ENCODE results near the gene RAI1. TPM values are rescaled to one million over a fixed set of nuclear protein-coding genes. Genes with fewer than 3 reads are reported as not detected.

Gene RAI1
- total RNA-seq, 1 experiment from 2014 or later: 86.3 TPM

DNA sequence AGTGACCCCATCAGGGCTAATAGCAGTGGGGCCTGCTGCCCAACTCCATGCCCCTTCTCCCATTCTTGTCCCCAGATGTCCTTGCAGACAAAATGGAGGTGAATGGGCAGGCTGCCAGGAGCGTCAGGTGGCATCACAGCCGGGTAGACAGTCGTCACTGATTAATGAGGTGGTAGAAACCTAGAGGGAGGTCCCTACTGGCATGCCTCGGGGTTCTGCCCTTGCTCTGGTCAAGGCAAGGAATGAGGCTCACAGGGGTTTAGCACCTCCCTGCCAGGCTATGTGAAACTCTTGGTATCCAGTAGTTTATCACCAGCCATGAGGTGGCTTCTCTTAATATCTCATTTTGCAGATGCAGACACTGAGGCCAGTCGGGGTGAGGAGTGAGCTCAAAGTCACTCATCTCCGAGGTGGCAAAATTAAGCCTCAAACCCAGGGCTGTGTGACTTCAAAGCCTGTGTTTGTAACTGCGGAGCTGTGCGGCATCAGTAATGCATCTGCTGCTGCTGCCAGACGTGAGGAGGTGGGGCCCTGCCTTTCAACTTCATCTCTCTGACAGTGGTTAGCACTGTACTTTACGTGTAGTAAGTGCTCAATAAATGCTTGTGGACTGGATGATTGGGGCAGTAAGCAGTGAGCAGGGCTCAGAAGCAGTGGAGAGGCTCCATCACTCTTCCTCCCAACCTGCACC, 21.3 kb downstream of the RAI1 start:
- Histone ChIP-seq H3K27ac (no peak overlapping the region), H3K36me3 (ENCODE audit: low read depth) (peaks cover 16% of the 10 kb centered on the region; the same call in 1 of the 2 replicates), H3K4me3 (no peak overlapping the region), H3K27me3 (ENCODE audit: insufficient read depth, low read depth) (no peaks in the 10 kb centered on the region), H2AFZ (no peak overlapping the region), H3K9me3 (ENCODE audit: insufficient read depth, low read depth) (no peaks in the 10 kb centered on the region), H3F3A (ENCODE audit: insufficient read depth, low read depth) (peaks cover 48% of the 10 kb centered on the region; the same call in 1 of the 2 replicates), H3K9me2 (ENCODE audit: insufficient read depth) (no peaks in the 10 kb centered on the region), H4K20me1 (ENCODE audit: insufficient read depth) (peaks cover 89% of the 10 kb centered on the region), H3K4me1 (replicated peaks; ENCODE audit: insufficient read depth) (peaks cover 20% of the 10 kb centered on the region), H3K4me2 (no peak overlapping the region), H3K79me2 (ENCODE audit: low read depth) (peaks cover 98% of the 10 kb centered on the region)
- no peak for DNase-seq
- intact Hi-C loops (cut with micrococcal nuclease; ENCODE audit: unreplicated experiment): no loop called here
- no TSS peak for BruUV-seq (replicated peaks)
- CTCF ChIA-PET: no interaction called here
- POLR2A ChIA-PET (ENCODE audit: unreplicated experiment): no interaction called here
- no peak for TF ChIP-seq CTCF (conservative IDR thresholded peaks at IDR 0.05)
- no peak for TF ChIP-seq EZH2 (IDR thresholded peaks at IDR 0.05; ENCODE audit: low read depth)

DNA sequence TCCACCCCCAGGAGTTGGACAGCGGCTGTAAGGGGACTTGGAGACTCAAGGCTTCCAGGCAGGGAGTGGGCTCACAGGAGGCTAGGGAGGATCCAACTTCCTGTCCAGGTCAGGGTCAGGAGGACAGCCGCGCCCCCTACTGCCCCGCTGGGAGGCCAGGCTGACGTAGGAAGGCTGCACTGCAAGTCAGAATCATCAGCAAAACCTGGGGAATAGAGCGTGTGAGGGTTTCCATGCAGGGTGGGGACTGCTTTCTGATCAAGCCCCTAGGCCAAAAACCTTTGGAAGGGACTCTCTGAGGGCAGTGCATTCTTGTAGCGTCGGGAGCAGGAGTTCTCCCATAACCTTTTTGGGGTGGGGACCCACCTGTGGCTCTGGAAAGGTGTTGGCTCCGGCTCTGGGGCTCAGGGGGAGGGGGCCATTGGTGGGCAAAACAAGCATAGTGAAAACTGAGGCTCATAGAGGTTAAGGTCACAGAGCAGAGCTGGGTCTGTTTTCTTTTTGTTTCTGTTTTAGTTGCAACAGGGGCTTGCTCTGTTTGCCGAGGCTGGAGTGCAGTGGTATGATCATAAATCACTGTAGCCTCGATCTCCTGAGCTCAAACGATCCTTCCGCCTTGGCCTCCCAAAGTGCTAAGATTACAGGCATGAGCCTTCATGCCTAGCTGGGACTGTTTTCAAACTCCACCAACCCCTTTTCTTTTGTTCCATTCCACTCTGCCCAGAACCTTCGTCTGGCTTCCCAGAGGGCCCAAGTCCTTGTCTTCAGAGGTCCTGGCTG, 22.1 kb downstream of the RAI1 start:
- peaks cover 16% of the 10 kb centered on the region for H3K4me1 ChIP-seq (replicated peaks; ENCODE audit: insufficient read depth)
- ChIA-PET POLR2A (ENCODE audit: unreplicated experiment) (no interaction called here), CTCF (interaction anchor here (1.0 kb wide), 1 partner anchor 26 kb away, joined by 3 read pairs; no protein-coding TSS in a partner anchor)
- no peak overlapping the region for H3K4me2 ChIP-seq
- H4K20me1 ChIP-seq (ENCODE audit: insufficient read depth): peaks cover 88% of the 10 kb centered on the region
- peaks cover 96% of the 10 kb centered on the region for H3K79me2 ChIP-seq (ENCODE audit: low read depth)
- H3K27ac ChIP-seq: no peak overlapping the region
- H3K9me3 ChIP-seq (ENCODE audit: insufficient read depth, low read depth): no peaks in the 10 kb centered on the region
- no peak overlapping the region for H2AFZ ChIP-seq
- intact Hi-C loops (cut with micrococcal nuclease; ENCODE audit: unreplicated experiment): no loop called here
- no peaks in the 10 kb centered on the region for H3K27me3 ChIP-seq (ENCODE audit: insufficient read depth, low read depth)
- TF ChIP-seq CTCF (conservative IDR thresholded peaks at IDR 0.05) (no peak), EZH2 (IDR thresholded peaks at IDR 0.05; ENCODE audit: low read depth) (no peak)
- peaks cover 16% of the 10 kb centered on the region; the same call in 1 of the 2 replicates for H3K36me3 ChIP-seq (ENCODE audit: low read depth)
- no peaks in the 10 kb centered on the region for H3K9me2 ChIP-seq (ENCODE audit: insufficient read depth)
- no TSS peak for BruUV-seq (replicated peaks)
- no peak for DNase-seq
- no peak overlapping the region for H3K4me3 ChIP-seq
- peaks cover 50% of the 10 kb centered on the region; the same call in 1 of the 2 replicates for H3F3A ChIP-seq (ENCODE audit: insufficient read depth, low read depth)

GRCh38 chr17:17704931-17705330, 23.7 kb downstream of the RAI1 start:
- Histone ChIP-seq H3K27ac (no peak overlapping the region), H3K36me3 (ENCODE audit: low read depth) (peaks cover 16% of the 10 kb centered on the region; the same call in 1 of the 2 replicates), H3K27me3 (ENCODE audit: insufficient read depth, low read depth) (no peaks in the 10 kb centered on the region), H3K4me3 (no peak overlapping the region), H3K9me3 (ENCODE audit: insufficient read depth, low read depth) (no peaks in the 10 kb centered on the region), H3K4me1 (replicated peaks; ENCODE audit: insufficient read depth) (peaks cover 13% of the 10 kb centered on the region; the same call in 1 of the 2 replicates), H3K9me2 (ENCODE audit: insufficient read depth) (no peaks in the 10 kb centered on the region), H2AFZ (no peak overlapping the region), H3K79me2 (ENCODE audit: low read depth) (peaks cover 89% of the 10 kb centered on the region), H3K4me2 (no peak overlapping the region), H3F3A (ENCODE audit: insufficient read depth, low read depth) (peaks cover 54% of the 10 kb centered on the region; the same call in 1 of the 2 replicates), H4K20me1 (ENCODE audit: insufficient read depth) (peaks cover 78% of the 10 kb centered on the region)
- TF ChIP-seq CTCF (conservative IDR thresholded peaks at IDR 0.05): no peak
- intact Hi-C loops (cut with micrococcal nuclease; ENCODE audit: unreplicated experiment): no loop called here
- DNase-seq: no peak
- ChIA-PET POLR2A (ENCODE audit: unreplicated experiment) (no interaction called here), CTCF (interaction anchor here (0.6 kb wide), 1 partner anchor 14 kb away, joined by 3 read pairs; no protein-coding TSS in a partner anchor)
- no TSS peak for BruUV-seq (replicated peaks)

Data from PC-9 (cell line).